Endothelial cell of umbilical vein (primary cell): ENCODE results near the gene MMS19. TPM values are rescaled to one million over a fixed set of nuclear protein-coding genes. Genes with fewer than 3 reads are reported as not detected.

Source experiments
- Bru-seq: library from RNA; stranded (reverse); fragments of 400-500 nt; gene quantifications from one replicate; lab custom pipeline; 2021; lab: Mats Ljungman, UMichigan
- BruChase-seq, 2 experiments: library from RNA; stranded (reverse); fragments of 400-500 nt; gene quantifications; one replicate each; lab custom pipeline; 2021; lab: Mats Ljungman, UMichigan
- BruUV-seq: library from RNA; stranded (reverse); fragments of 400-500 nt; replicated peaks from 2 replicates; lab custom pipeline; 2021; lab: Mats Ljungman, UMichigan
- CTCF ChIA-PET: fragments of 300-600, 350-600 bp; sonication (Branson Sonifier 250); formaldehyde crosslinking; loops from one replicate; lab custom pipeline; 2021; ENCODE audit warnings: antibody characterized with exemption, inconsistent platforms; lab: Charles Lee
- POLR2A ChIA-PET: fragments of 300-600, 350-600 bp; sonication (Branson Sonifier 250); formaldehyde crosslinking; loops from one replicate; lab custom pipeline; 2021; ENCODE audit warnings: antibody characterized with exemption, inconsistent platforms; lab: Charles Lee
- DNase-seq: peaks from one replicate; pipeline ENCODE4 v3.0.0-alpha.2; 2011; ENCODE audit warnings: low read depth, low spot score
- FAIRE-seq: peaks from 2 replicates; lab custom pipeline; 2011; peaks lifted over from hg19 to GRCh38; lab: Jason Lieb, UNC
- H2AFZ ChIP-seq: 2 replicates; pipeline ENCODE4 v1.6.0; 2012; ENCODE audit warnings: low read depth, low read length, control low read depth, inconsistent platforms
- H3K27ac ChIP-seq: 2 replicates; pipeline ENCODE4 v1.5.1; 2011; ENCODE audit warnings: low read depth, mild to moderate bottlenecking, control low read depth, low read length, moderate library complexity; ENCODE audit not compliant: insufficient read depth
- H3K27me3 ChIP-seq, 2 experiments: 2 replicates each; pipeline versions ENCODE4 v1.6.0 to v1.6.1; 2011; ENCODE audit warnings: low read length in 2 of 2, mixed read lengths in 1 of 2; ENCODE audit not compliant: control insufficient read depth in 2 of 2, insufficient read depth in 2 of 2
- H3K36me3 ChIP-seq, 2 experiments: 2 replicates in 1 of 2; 3 replicates in 1 of 2; pipeline ENCODE4 v1.5.1; 2011; ENCODE audit warnings: low read length in 2 of 2, mild to moderate bottlenecking in 1 of 2, moderate library complexity in 1 of 2; ENCODE audit not compliant: control insufficient read depth in 2 of 2, insufficient read depth in 2 of 2; ENCODE audit errors: extremely low read depth in 1 of 2
- H3K4me1 ChIP-seq: 3 replicates; pipeline ENCODE4 v1.5.1; 2011; ENCODE audit warnings: mild to moderate bottlenecking, low read length; ENCODE audit not compliant: control insufficient read depth, insufficient read depth; ENCODE audit errors: extremely low read depth
- H3K4me2 ChIP-seq: 2 replicates; pipeline ENCODE4 v1.6.1; 2011; ENCODE audit warnings: low read length, control low read depth, mixed read lengths; ENCODE audit not compliant: insufficient read depth
- H3K4me3 ChIP-seq, 3 experiments: fragments of 200-600 bp in 1 of 3; sonication (generic), shearing (Covaris generic) in 1 of 3; replicated peaks in 1 of 3; 2 replicates each; pipeline ENCODE4 v1.5.1; 2011 to 2016; ENCODE audit warnings: control low read depth in 3 of 3, low read length in 3 of 3, mild to moderate bottlenecking in 2 of 3, inconsistent platforms in 1 of 3, low read depth in 1 of 3, moderate library complexity in 1 of 3; ENCODE audit not compliant: insufficient read depth in 1 of 3
- H3K79me2 ChIP-seq: 2 replicates; pipeline ENCODE4 v1.6.0; 2012; ENCODE audit warnings: low read length, inconsistent platforms; ENCODE audit not compliant: control insufficient read depth, insufficient read depth
- H3K9ac ChIP-seq: replicated peaks from 2 replicates; pipeline ENCODE3; 2011; ENCODE audit warnings: low read length, control low read depth; ENCODE audit not compliant: insufficient read depth; ENCODE audit errors: extremely low read depth
- H3K9me1 ChIP-seq: replicated peaks from 3 replicates; pipeline ENCODE4 v1.6.0; 2011; ENCODE audit warnings: mild to moderate bottlenecking, low read length; ENCODE audit not compliant: control insufficient read depth, insufficient read depth; ENCODE audit errors: extremely low read depth
- H3K9me3 ChIP-seq: replicated peaks from 2 replicates; pipeline ENCODE4 v1.5.1; 2012; ENCODE audit warnings: low read length, inconsistent platforms; ENCODE audit not compliant: control insufficient read depth, insufficient read depth
- H4K20me1 ChIP-seq: replicated peaks from 2 replicates; pipeline ENCODE3; 2011; ENCODE audit warnings: mild to moderate bottlenecking, low read length; ENCODE audit not compliant: control insufficient read depth, insufficient read depth; ENCODE audit errors: extremely low read depth
- FOS ChIP-seq: IDR thresholded peaks from 2 replicates; pipeline ENCODE4 v1.6.1; 2011; ENCODE audit warnings: mild to moderate bottlenecking, low read length, moderate library complexity, borderline replicate concordance; ENCODE audit not compliant: insufficient read depth
- GATA2 ChIP-seq: IDR thresholded peaks from 2 replicates; pipeline ENCODE4 v1.7.0; 2011; ENCODE audit warnings: low read depth, mild to moderate bottlenecking, moderate library complexity, mixed read lengths, low read length; ENCODE audit not compliant: insufficient read length, insufficient read depth
- JUN ChIP-seq: IDR thresholded peaks from 2 replicates; pipeline ENCODE4 v1.6.1; 2011; ENCODE audit warnings: borderline replicate concordance, low read depth; ENCODE audit not compliant: insufficient read length, insufficient read depth
- MYC ChIP-seq: IDR thresholded peaks from one replicate; pipeline ENCODE4 v1.6.1; 2011; ENCODE audit warnings: mild to moderate bottlenecking, low read depth, low read length
- POLR2A ChIP-seq: IDR thresholded peaks from 2 replicates; pipeline ENCODE4 v1.6.1; 2012; ENCODE audit warnings: low read depth, mild to moderate bottlenecking, control low read depth, low read length
- POLR2AphosphoS5 ChIP-seq: IDR thresholded peaks from 2 replicates; pipeline ENCODE4 v1.6.1; 2012; ENCODE audit warnings: low read depth, mild to moderate bottlenecking, control low read depth, low read length, moderate library complexity; ENCODE audit not compliant: insufficient read depth
- dilution Hi-C: fragments of 300-500 bp; cut with MboI; formaldehyde crosslinking; loops from one replicate; pipeline ENCODE4 v1.15.0; 2019; ENCODE audit warnings: low sequenced_read_pairs; ENCODE audit not compliant: extremely low pct_ligation_motif_present
- intact Hi-C: fragments of 100-400 bp; cut with micrococcal nuclease; formaldehyde crosslinking; loops from one replicate; pipeline ENCODE4 v1.10.0; 2022
- long read RNA-seq: library from polyadenylated mRNA; stranded (forward); transcript quantifications from one replicate; pipeline ENCODE4 v2.0.0, GENCODE V29; 2021
- polyA minus RNA-seq, 3 experiments: library from RNA; depleted of rRNA, polyadenylated mRNA; stranded (reverse); fragments of >200 nt; gene quantifications; 1 replicate in 1 of 3; 2 replicates in 2 of 3; pipeline ENCODE4 v1.2.3, GENCODE V29; 2011
- polyA plus RNA-seq, 4 experiments: library from polyadenylated mRNA; depleted of rRNA in 3 of 4; stranded (reverse) in 3 of 4; unstranded in 1 of 4; fragments of >200 nt; gene quantifications; 2 replicates each; pipeline versions ENCODE4 v1.2.1 to v1.2.3, GENCODE V29; 2011 to 2012; ENCODE audit warnings: missing spikeins in 1 of 4
- total RNA-seq: library from RNA; stranded (reverse); gene quantifications from 2 replicates; pipeline ENCODE4 v1.2.3, GENCODE V29; 2021
- TF ChIP-seq, protein P1 (sequence below): IDR thresholded peaks from 2 replicates; pipeline ENCODE4 v1.6.1; 2011; ENCODE audit not compliant: insufficient read depth, insufficient read length

Gene MMS19, protein sequence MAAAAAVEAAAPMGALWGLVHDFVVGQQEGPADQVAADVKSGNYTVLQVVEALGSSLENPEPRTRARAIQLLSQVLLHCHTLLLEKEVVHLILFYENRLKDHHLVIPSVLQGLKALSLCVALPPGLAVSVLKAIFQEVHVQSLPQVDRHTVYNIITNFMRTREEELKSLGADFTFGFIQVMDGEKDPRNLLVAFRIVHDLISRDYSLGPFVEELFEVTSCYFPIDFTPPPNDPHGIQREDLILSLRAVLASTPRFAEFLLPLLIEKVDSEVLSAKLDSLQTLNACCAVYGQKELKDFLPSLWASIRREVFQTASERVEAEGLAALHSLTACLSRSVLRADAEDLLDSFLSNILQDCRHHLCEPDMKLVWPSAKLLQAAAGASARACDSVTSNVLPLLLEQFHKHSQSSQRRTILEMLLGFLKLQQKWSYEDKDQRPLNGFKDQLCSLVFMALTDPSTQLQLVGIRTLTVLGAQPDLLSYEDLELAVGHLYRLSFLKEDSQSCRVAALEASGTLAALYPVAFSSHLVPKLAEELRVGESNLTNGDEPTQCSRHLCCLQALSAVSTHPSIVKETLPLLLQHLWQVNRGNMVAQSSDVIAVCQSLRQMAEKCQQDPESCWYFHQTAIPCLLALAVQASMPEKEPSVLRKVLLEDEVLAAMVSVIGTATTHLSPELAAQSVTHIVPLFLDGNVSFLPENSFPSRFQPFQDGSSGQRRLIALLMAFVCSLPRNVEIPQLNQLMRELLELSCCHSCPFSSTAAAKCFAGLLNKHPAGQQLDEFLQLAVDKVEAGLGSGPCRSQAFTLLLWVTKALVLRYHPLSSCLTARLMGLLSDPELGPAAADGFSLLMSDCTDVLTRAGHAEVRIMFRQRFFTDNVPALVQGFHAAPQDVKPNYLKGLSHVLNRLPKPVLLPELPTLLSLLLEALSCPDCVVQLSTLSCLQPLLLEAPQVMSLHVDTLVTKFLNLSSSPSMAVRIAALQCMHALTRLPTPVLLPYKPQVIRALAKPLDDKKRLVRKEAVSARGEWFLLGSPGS
- 80.9 and 95.2 TPM in 2 replicates for total RNA-seq
- 123 and 135 TPM in 2 replicates for polyA plus RNA-seq
- polyA plus RNA-seq (2011; cell fraction: cytosol; rRNA removed): 77.1 and 82.2 TPM in 2 replicates
- 284 and 338 TPM in 2 replicates for polyA plus RNA-seq (2011; cell fraction: nucleus; rRNA removed)
- polyA plus RNA-seq (2012): 68.3 and 74.8 TPM in 2 replicates
- polyA minus RNA-seq: 155 and 161 TPM in 2 replicates
- polyA minus RNA-seq (2011; cell fraction: cytosol; rRNA and poly(A)+ RNA removed): 55.2 TPM
- 90.5 and 121 TPM in 2 replicates for polyA minus RNA-seq (2011; cell fraction: nucleus; rRNA and poly(A)+ RNA removed)
- Bru-seq, nascent RNA: percentile 88 among the genes with signal in this experiment
- BruChase-seq, experiment 1, labeled RNA remaining after a 6-hour chase: percentile 81 among the genes with signal in this experiment
- BruChase-seq, experiment 2, labeled RNA remaining after a 2-hour chase: percentile 86 among the genes with signal in this experiment
- long read RNA-seq, transcript MMS19-209 (31 exons, 3,797 nt): major isoform, 32 of 99 reads
- long read RNA-seq, partial matches to known transcripts: 22 of 99 reads
- long read RNA-seq, other reads (novel, unspliced or antisense): 43 of 99 reads

DNA sequence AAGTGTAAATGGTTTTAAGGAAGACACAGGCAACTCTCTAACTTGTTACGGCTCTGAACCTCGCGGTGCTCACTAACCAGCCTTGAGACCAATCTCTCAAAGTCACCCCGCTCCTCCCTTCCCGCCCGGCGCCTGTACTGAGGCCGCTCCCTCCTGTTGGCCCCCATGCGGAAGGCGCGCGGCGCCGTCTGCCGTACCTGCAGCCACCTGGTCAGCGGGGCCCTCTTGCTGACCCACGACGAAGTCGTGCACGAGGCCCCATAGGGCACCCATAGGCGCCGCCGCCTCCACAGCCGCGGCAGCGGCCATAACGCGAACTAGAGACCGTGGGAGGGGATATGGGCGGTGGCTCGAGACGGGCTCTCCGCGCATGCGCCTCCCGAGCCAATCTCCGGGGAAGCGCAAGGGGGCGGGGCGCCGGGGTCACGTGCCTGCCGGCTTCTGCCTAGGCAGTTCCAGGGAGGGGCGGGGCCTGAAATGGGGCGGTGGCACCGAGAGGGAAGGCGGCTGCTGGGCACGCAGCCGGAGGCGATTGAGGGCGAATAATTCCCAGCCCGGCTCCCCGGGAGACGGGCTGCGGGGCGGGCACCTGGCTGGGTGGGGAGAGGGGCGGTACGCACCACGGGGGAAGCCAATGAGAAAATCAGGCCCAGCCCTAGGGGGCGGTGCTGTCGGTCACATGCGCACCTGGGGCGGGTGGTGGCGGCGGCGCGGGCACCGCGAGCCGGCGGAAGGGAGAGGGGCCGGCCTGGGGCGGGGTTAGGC is at the start of gene MMS19:
Gene MMS19, minus strand, starts transcription at position 347 of the 765 bp plus-strand sequence. Its CDS starts 38 bp downstream, at position 309.
- ChIA-PET POLR2A (interaction anchor here (0.9 to 2.2 kb wide), 4 partner anchors 17 to 44 kb away, joined by 3 to 8 read pairs (median 3); no protein-coding TSS in a partner anchor), CTCF (interaction anchor here (0.6 to 3.5 kb wide), 13 partner anchors 8 to 114 kb away, joined by 3 to 37 read pairs (median 7); no protein-coding TSS in a partner anchor)
- H3K36me3 ChIP-seq: no peaks in the 10 kb centered on the region
- peak; percentile 95 for FAIRE-seq
- no peaks in the 10 kb centered on the region for H3K9me3 ChIP-seq
- peaks cover 33% of the 10 kb centered on the region for H3K4me1 ChIP-seq
- no peaks in the 10 kb centered on the region for H4K20me1 ChIP-seq
- BruUV-seq: TSS peak; percentile 42
- intact Hi-C loops: loop anchor here (1.0 to 10.0 kb wide), 7 partner anchors 10 to 237 kb away; partner anchors contain the start of genes AVPI1, PGAM1 and ZFYVE27
- H2AFZ ChIP-seq: peak within 1 kb of the TSS; percentile 55
- DNase-seq: peak; percentile 99
- peak within 1 kb of the TSS; percentile 86 for H3K4me2 ChIP-seq
- no peaks in the 10 kb centered on the region for H3K9me1 ChIP-seq
- peak within 1 kb of the TSS; percentile 40 for H3K27ac ChIP-seq
- peak within 1 kb of the TSS; percentile 70 to 93 (median 81) for H3K4me3 ChIP-seq
- dilution Hi-C loops: no loop called here
- no peaks in the 10 kb centered on the region for H3K27me3 ChIP-seq
- TF ChIP-seq, protein P1, sequence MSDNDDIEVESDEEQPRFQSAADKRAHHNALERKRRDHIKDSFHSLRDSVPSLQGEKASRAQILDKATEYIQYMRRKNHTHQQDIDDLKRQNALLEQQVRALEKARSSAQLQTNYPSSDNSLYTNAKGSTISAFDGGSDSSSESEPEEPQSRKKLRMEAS: peak; percentile 78
- TF ChIP-seq GATA2: no peak
- no peak for TF ChIP-seq MYC
- TF ChIP-seq FOS: no peak
- no peak for TF ChIP-seq JUN
- TF ChIP-seq POLR2A: peak; percentile 69
- TF ChIP-seq POLR2AphosphoS5: peak; percentile 18
- peak within 1 kb of the TSS; percentile 66 for H3K9ac ChIP-seq
- H3K79me2 ChIP-seq: peaks cover 64% of the 10 kb centered on the region
